ENCODE measurements around the gene KYAT1.

- TF ChIP-seq CTCF (conservative IDR thresholded peaks at IDR 0.05) (no peak), EZH2 (IDR thresholded peaks at IDR 0.05; ENCODE audit: low read depth) (no peak)
These were observed 9.8 kb upstream of the KYAT1 start for GRCh38 chr9:128891321-128892220.

Measured in PC-9 (cell line).